Vagina (tissue), 2 donors: ENCODE data around the gene CABLES2. TPM values are rescaled to one million over a fixed set of nuclear protein-coding genes. Genes with fewer than 3 reads are reported as not detected.

Source experiments
- DNase-seq, 2 donors: peaks; one replicate each; pipeline ENCODE4 v3.0.0-alpha.2; 2017; ENCODE audit errors: extremely low spot score in 2 of 2
- H3K27ac ChIP-seq: fragments of 200-600 bp; sonication (generic); one replicate; pipeline ENCODE4 v1.5.1; 2019
- H3K27me3 ChIP-seq: fragments of 200-600 bp; sonication (generic); one replicate; pipeline ENCODE4 v1.5.1; 2019
- H3K36me3 ChIP-seq, 2 donors: fragments of 200-600 bp; sonication (generic); one replicate each; pipeline ENCODE4 v1.5.1; 2017 to 2019
- H3K4me1 ChIP-seq: fragments of 200-600 bp; sonication (generic); one replicate; pipeline ENCODE4 v1.5.1; 2019
- H3K4me3 ChIP-seq, 2 donors: fragments of 200-600 bp; sonication (generic); 1 replicate in 1 of 2; 2 replicates in 1 of 2; pipeline ENCODE4 v1.5.1; 2016 to 2019
- H3K9me3 ChIP-seq: fragments of 200-600 bp; sonication (generic); one replicate; pipeline ENCODE4 v1.5.1; 2019
- CTCF ChIP-seq, 3 experiments: fragments of 450-650 bp in 2 of 3; fragments of 200-600 bp in 1 of 3; sonication (generic) in 1 of 3; IDR thresholded peaks; one replicate each; pipeline ENCODE4 v1.5.1; 2017 to 2019; ENCODE audit warnings: antibody characterized with exemption in 3 of 3, mild to moderate bottlenecking in 2 of 3, moderate library complexity in 2 of 3
- POLR2A ChIP-seq, 2 donors: fragments of 450-650 bp; IDR thresholded peaks; one replicate each; pipeline ENCODE4 v1.6.1; 2017; ENCODE audit warnings: antibody characterized with exemption in 2 of 2, mild to moderate bottlenecking in 2 of 2, moderate library complexity in 2 of 2
- POLR2AphosphoS5 ChIP-seq, 2 donors: sonication (generic); formaldehyde crosslinking; IDR thresholded peaks; one replicate each; pipeline ENCODE4 v1.9.0; 2017; ENCODE audit warnings: antibody characterized with exemption in 2 of 2, mild to moderate bottlenecking in 2 of 2, low read depth in 1 of 2; ENCODE audit not compliant: insufficient read depth in 1 of 2
- intact Hi-C: fragments of 100-400 bp; cut with DNase I; formaldehyde crosslinking; loops from one replicate; pipeline ENCODE4 v1.15.1; 2023
- total RNA-seq: library from RNA; depleted of rRNA; stranded (reverse); fragments of >200 nt; gene quantifications from one replicate; pipeline ENCODE4 v1.2.3, GENCODE V29; 2016

Gene CABLES2
- total RNA-seq, 1 donor from 2014 or later: 1.5 TPM

GRCh38 chr20:62422636-62423325 lies 15.7 kb upstream of the CABLES2 start:
- TF ChIP-seq POLR2AphosphoS5 (IDR thresholded peaks at IDR 0.05; ENCODE audit: insufficient read depth in 1 of 2, low read depth in 1 of 2): no peak
- TF ChIP-seq POLR2A (IDR thresholded peaks at IDR 0.05): no peak
- no peak for TF ChIP-seq CTCF (IDR thresholded peaks at IDR 0.05)
- H3K9me3 ChIP-seq: no peaks in the 10 kb centered on the region
- H3K36me3 ChIP-seq: no peaks in the 10 kb centered on the region
- intact Hi-C loops: no loop called here
- no peak overlapping the region for H3K27ac ChIP-seq
- H3K4me3 ChIP-seq: no peak overlapping the region
- no peaks in the 10 kb centered on the region for H3K27me3 ChIP-seq
- no peak for DNase-seq
- peaks cover 7% of the 10 kb centered on the region for H3K4me1 ChIP-seq

- Histone ChIP-seq H3K4me1 (no peaks in the 10 kb centered on the region), H3K4me3 (no peak overlapping the region), H3K9me3 (no peaks in the 10 kb centered on the region), H3K27me3 (no peaks in the 10 kb centered on the region), H3K27ac (no peak overlapping the region), H3K36me3 (no peaks in the 10 kb centered on the region)
- intact Hi-C loops: no loop called here
- TF ChIP-seq CTCF (IDR thresholded peaks at IDR 0.05): no peak
- no peak for TF ChIP-seq POLR2A (IDR thresholded peaks at IDR 0.05)
- no peak for TF ChIP-seq POLR2AphosphoS5 (IDR thresholded peaks at IDR 0.05; ENCODE audit: insufficient read depth in 1 of 2, low read depth in 1 of 2)
- no peak for DNase-seq
Observed at GRCh38 chr20:62421716-62421990, 14.6 kb upstream of the CABLES2 start.

DNA sequence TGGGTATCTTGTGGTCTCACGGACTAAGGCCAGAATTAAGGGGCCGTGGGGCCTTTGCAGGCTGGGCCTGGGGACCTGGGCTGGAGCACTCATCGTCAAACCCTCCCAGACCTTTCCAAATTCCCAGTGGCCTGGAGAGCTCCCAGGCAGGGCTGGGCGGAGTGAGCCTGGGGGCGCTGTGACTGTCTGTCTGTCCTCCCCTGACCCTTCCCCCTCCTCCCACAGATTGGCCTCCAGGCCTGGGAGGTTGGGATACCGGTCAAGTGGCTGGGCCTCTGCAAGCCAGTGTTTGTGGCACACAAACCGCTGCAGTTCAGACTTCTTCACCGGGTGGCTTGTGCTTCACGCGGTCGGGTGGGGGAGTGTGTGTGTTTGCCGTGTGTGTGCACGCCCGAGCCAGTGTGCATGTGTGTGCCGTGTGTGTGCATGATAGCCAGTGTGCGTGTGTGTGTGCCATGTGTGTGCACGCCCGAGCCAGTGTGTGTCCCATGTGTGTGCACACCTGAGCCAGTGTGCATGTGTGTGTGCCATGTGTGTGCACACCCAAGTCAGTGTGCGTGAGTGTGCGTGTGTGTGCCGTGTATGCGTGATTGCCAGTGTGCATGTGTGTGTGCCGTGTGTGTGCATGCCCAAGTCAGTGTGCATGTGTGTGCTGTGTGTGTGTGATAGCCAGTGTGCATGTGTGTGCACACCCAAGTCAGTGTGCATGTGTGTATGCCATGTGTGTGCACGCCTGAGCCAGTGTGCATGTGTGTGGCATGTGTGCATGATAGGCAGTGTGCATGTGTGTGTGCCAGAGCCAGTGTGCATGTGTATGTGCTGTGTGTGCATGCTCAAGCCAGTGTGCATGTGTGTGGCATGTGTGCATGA lies 14.0 kb upstream of the CABLES2 start:
- H3K4me3 ChIP-seq: no peak overlapping the region
- no peak overlapping the region for H3K27ac ChIP-seq
- DNase-seq: no peak
- intact Hi-C loops: no loop called here
- TF ChIP-seq POLR2AphosphoS5 (IDR thresholded peaks at IDR 0.05; ENCODE audit: insufficient read depth in 1 of 2, low read depth in 1 of 2): no peak
- no peak for TF ChIP-seq CTCF (IDR thresholded peaks at IDR 0.05)
- TF ChIP-seq POLR2A (IDR thresholded peaks at IDR 0.05): no peak
- H3K9me3 ChIP-seq: no peaks in the 10 kb centered on the region
- H3K27me3 ChIP-seq: no peaks in the 10 kb centered on the region
- H3K36me3 ChIP-seq: no peaks in the 10 kb centered on the region
- H3K4me1 ChIP-seq: no peaks in the 10 kb centered on the region

DNA sequence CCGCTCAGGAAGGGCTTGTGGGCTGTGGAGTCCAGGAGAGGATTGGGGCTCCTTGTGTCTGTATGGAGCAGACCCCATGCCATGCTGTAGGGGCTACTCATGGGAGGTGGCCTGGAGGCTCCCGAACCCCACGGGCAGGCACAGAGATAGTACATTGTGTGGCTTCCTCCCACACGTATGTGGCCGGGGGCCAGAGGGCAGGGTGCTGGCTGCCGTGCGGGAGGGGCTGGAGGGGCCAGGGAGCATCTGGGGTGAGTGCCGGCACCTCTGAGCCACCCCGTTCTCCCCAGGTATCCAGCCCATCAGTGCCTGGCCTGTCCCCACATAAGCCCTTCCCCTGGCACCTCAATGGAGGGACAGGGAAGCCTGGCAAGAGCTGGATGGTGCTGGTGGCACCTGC lies 12.7 kb upstream of the CABLES2 start:
- no peak for DNase-seq
- Histone ChIP-seq H3K4me3 (no peak overlapping the region), H3K27ac (no peak overlapping the region), H3K4me1 (no peaks in the 10 kb centered on the region), H3K27me3 (no peaks in the 10 kb centered on the region), H3K9me3 (no peaks in the 10 kb centered on the region), H3K36me3 (no peaks in the 10 kb centered on the region)
- TF ChIP-seq POLR2A (IDR thresholded peaks at IDR 0.05): no peak
- TF ChIP-seq CTCF (IDR thresholded peaks at IDR 0.05): no peak
- TF ChIP-seq POLR2AphosphoS5 (IDR thresholded peaks at IDR 0.05; ENCODE audit: insufficient read depth in 1 of 2, low read depth in 1 of 2): no peak
- intact Hi-C loops: loop anchor here (10.0 kb wide), 1 partner anchor 395 kb away; the partner anchor contains the start of gene COL9A3
